Activated T-cell treated with anti-CD3 and anti-CD28 coated beads, Interleukin-2, amount 50 U/mL, for 1 hour (primary cell): ENCODE measurements around the gene RNF220.
"Not testable (repeated sequence)": the region's sequence is repeated elsewhere in the genome, so short reads cannot be mapped to it uniquely, and the experiment has no call there.

ENCODE experiments used
- DNase-seq: peaks from one replicate; pipeline ENCODE4 v3.0.0-alpha.2; 2020

The RNF220 gene

GRCh38 chr1:44661781-44662682, 257.0 kb downstream of the RNF220 start:
- DNase-seq = no peak

- no peak for DNase-seq
Measured at GRCh38 chr1:44662683-44663030, 257.6 kb downstream of the RNF220 start.

DNA sequence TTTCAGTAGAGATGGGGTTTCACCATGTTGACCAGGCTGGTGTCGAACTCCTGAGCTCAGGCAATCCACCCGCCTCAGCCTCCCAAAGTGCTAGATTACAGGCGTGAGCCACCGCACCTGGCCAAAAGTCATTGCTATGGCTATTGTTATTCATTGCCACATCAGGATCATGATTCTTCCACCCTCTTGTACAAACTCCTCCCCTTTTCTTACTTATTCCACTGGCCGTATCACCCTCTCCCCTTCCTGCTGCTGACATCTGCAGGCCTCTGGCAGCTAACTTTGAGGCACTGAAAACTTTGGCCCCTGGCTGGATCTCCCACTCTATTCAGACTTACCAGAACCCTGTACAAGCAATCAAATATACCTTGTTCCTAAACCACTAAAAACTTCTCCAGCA, 258.4 kb downstream of the RNF220 start:
- no peak for DNase-seq

DNA sequence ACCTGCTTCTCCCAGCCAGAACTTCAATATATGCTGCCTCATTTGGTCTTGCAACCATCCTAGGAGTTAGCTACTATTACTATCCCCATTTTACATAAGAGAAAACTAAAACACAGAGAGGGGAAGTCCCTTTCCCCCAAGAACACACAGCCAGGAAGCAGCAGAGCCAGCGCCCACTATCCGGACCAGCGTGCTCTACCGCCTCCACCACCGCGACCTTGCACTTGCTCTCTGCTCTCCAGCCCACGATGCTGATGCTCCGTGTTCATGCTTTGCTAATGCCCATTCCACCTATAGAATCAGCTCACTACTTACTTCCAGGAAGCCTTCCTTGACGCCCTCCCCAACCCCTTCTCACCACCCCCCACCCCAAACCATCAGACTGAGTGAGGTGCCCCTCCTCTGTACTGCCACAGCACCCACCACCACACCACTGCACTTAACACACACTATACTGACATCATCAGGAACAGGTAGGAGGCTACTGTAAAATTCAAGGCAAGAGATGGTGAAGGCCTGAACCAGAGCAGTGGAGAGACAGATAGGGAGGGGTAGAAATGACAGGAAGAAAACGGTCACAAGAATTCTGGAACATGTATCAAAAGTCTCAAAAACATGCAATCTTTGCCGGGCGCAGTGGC, 259.8 kb downstream of the RNF220 start:
- DNase-seq = no peak

DNA sequence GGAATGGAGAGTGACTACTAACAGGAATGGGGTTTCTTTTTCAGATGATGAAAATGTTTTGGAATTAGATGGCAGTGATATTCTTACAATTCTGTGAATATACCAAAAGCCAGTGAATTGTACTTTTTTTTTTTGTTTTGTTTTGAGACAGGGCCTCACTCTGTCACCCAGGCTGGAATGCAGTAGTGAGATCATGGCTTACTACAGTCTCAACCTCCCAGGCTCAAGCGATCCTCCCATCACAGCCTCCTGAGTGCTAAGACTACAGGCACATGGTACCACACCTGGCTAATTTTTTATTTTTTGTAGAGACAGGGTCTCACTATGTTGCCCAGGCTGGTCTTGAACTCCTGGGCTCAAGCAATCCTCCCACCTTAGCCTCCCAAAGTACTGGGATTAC, 261.7 kb downstream of the RNF220 start:
- DNase-seq = not testable (repeated sequence)

- no peak for DNase-seq
Measured at GRCh38 chr1:44670751-44671640, 265.9 kb downstream of the RNF220 start.

- no peak for DNase-seq
Measured at GRCh38 chr1:44672254-44672955, 267.4 kb downstream of the RNF220 start.

- no peak for DNase-seq
Measured at GRCh38 chr1:44672961-44673674, 268.1 kb downstream of the RNF220 start.

DNA sequence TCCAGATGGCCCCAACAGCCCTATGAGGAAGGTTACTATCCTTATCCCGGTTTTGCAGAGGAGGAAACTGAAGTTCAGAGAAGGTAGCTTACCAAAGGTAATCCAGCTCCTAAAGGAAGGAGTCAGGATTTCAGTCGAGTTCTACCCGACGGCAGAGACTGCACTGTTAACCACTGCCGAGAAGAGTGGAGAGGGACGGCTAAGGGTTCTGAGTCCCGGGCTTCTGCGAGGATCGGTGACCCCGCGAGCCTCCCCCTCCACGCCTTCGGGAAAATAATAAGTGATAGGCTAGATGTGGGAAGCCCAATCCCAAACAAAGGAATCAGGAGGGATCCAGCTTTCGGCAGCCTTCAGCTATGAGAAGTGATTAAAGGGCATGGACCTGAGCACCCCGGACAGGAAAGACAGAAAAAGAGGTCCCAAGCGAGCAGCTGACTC, 268.6 kb downstream of the RNF220 start:
- DNase-seq = no peak

DNA sequence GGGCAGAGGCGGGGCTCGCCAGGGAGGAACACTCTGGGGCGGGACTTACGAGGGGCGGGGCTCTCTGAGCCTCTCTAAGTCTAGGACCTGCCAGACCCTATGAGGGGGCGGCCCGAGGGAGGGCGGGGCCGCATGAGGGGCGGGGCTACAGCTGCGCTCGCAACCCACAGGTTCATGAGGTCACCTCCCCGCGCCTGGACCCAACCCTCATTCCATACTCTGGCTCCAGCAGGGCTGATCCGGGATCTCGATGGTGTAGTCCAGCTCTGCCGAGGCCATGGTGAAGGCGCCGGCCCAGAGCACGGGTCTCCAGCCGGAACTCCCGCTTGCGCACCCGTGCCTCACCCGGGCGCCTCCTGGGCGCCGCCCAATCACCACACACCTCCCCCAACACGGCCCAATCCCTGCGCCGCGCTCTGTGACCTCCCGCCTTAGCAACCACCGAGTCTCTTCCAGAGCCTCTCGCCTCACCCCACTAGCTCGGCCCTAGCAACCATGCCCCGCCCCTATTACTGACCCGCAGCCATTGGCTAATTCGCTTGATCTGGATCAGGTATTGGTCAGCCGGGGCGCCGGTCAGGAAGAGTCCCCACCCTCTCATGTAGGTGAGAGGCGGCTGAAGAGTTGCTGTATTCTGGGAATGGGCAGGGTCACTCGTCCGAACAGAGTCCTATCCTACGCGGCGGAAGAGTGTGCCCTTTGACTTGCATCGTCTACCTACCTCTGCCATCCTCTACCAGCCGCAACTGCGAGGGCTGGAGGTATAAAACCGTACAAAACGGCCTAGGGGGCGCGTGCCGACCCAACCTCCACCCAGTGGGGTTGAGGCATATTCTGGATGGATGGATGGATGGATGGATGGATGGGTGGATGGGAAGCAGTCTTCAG, 269.3 kb downstream of the RNF220 start, which contains the start of the genes ARMH1 and TMEM53:
ARMH1 (plus strand) TSS at position 602 of the 888 bp plus-strand sequence. CDS start 14,984 bp downstream, outside the sequence.
TMEM53 (minus strand) TSS at position 369 of the 888 bp plus-strand sequence; CDS start at position 279, 90 bp downstream.
- DNase-seq = peak; percentile 98

GRCh38 chr1:44675186-44675585, 270.1 kb downstream of the RNF220 start:
- no peak for DNase-seq

DNA sequence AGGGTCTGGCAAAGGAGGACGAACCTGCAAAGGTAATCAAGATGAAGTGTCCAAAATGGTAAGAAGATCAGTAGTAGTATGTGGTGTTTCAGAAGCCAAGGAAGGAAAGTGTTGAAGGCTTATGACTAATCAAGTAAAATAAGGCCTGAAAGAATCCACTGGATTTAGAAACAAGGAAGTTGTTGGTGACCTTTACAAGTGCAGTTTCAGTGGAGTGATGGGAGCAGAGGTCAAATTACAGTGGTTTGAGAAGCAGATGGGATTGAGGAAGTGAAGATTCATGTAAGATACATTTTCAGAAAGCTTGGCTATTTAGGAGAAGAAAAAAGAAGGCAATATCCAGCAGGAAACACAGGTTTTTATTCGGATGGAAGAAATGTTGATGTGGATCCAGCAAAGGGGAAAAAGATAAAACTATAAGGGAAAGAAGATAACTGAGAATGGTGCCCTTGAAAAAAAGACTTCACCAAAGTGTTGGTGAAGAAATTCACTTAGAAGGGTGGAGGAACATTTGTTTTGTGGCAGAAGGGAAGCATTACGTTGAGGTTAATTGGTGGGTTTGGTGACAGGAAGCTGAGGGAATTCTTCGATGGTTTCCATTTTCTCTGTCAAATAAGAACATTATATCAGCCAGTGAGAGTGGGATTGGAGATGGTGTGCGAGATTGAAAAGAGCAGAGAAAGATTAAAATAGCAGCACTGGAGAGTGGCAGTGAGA, 271.6 kb downstream of the RNF220 start:
- no peak for DNase-seq

DNA sequence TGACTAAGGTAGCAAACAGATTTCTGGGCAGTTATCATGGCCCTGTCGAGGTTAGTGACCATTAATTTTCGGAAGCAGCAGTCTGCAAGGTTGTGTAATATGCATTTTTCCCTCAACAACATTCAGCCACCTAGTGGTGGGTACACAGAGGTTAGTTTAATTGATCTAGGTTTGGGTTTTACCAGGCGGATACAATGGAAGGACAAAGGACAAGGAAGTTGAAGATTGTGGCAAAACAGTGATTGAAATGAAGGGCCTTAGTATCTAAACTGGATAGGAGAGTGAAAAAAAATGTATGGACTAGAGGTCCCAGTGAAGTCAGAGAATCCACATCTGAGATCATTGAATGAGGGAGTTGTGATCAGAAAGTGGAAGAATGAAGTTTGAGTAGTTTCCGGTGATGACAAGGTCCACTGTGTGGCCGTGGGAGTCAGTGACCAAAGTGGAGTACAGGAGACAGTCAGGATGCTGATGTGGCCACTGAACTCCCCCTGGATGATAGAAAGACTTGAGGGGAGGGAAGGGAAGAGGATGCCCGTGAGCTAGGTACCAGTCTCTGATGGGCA, 272.2 kb downstream of the RNF220 start:
- DNase-seq = no peak

- no peak for DNase-seq
Measured at GRCh38 chr1:44678120-44678519, 273.1 kb downstream of the RNF220 start.

DNA sequence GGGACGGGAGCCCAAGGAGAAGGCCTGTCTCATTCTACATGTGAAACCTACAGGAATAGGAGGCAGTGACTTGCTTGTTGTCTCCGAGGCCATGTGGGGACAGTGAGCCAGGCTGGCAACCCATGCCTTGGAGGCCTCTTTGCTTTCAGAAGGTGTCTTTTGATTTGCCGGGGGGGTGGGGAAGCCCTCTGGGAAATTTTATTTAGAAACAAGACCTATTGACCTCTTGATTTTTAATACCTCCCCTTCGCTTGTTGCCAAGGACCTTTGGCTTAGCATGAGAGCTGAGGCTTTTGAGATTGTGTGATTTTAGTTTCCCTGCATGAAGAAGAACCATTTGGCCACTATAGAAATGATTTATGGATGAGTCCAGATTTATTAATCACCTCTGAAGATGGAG, 273.6 kb downstream of the RNF220 start:
- DNase-seq = no peak

GRCh38 chr1:44679468-44679867, 274.4 kb downstream of the RNF220 start:
- no peak for DNase-seq

DNA sequence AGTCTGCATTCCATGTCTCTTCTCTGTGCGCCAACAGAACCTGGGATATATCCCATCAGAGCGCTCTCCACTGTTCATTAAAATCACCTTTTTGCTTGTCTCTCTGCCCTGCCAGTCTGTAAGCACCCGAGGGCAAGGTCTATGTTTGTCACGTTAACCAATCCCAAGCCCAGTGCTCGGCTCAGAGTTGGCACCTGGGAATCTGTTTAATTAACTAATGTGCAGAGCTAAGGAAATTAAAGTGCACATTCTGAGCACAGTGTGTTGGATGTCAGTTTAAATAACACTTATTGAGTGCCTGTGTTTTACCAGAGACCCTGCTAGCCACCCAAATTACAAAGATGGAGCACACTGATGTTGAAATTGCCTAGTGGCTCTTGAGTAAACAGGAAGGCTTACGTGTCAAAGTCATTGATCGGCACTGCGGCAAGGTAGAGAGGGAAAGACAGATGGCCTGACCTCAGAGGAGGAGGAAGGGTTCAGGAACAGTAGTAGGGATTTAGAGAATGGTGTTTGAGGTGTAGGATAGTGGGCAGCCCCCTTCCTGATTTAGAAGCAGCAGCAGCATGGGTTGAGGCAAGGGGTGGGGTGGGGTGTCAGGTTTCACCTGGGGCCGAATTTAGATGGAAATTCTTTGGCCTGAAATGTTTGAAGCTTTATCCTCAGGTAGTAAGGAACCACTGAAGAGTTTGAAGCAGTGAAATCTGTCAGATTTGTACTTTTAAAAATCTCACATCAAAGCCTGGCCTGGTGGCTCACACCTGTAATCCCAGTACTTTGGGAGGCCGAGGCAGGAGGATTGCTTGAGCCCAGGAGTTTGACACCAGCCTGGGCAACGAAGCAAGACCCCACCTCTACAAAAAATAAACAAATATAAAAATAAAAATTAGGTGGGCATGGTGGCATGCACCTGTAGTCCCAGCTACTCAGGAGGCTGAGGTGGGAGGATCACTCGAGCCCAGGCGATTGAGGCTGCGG, 277.1 kb downstream of the RNF220 start:
- DNase-seq = no peak

- DNase-seq = no peak
Measured at GRCh38 chr1:44682883-44683265, 277.8 kb downstream of the RNF220 start.
